Measurements from ENCODE around the gene CCDC9B. TPM values are rescaled to one million over a fixed set of nuclear protein-coding genes. Genes with fewer than 3 reads are reported as not detected.

The CCDC9B gene
- total and polyA plus RNA-seq, 2 experiments from 2014 or later = 19.6 to 33.1 TPM

GRCh38 chr15:40306908-40307307 is 33.8 kb downstream of the CCDC9B start:
- in situ Hi-C loops (cut with MboI) = no loop called here
- Histone ChIP-seq H3F3A (ENCODE audit: insufficient read depth) (no peaks in the 10 kb centered on the region), H3K9me3 (ENCODE audit: low read depth) (no peaks in the 10 kb centered on the region), H4K20me1 (ENCODE audit: insufficient read depth) (no peaks in the 10 kb centered on the region), H3K79me2 (ENCODE audit: insufficient read depth) (no peaks in the 10 kb centered on the region), H3K9me2 (ENCODE audit: insufficient read depth) (no peaks in the 10 kb centered on the region), H3K9ac (no peak overlapping the region), H2AFZ (no peak overlapping the region), H3K4me2 (ENCODE audit: unreplicated experiment) (no peak overlapping the region), H3K4me3 (no peak overlapping the region), H3K27me3 (replicated peaks; ENCODE audit: insufficient read depth) (no peaks in the 10 kb centered on the region; the same call in 1 of the 2 replicates), H3K27ac (no peak overlapping the region), H3K4me1 (ENCODE audit: insufficient read depth) (no peaks in the 10 kb centered on the region), H3K36me3 (ENCODE audit: low read depth) (no peaks in the 10 kb centered on the region)
- 66 to 67% methylated on average over 7 of the region's 7 CpGs for WGBS, 2 experiments (ENCODE audit: low coverage in 1 of 2, low lambda C conversion rate in 2 of 2, missing lambda C conversion rate in 2 of 2)
- TF ChIP-seq EZH2phosphoT487 (IDR thresholded peaks at IDR 0.05; ENCODE audit: insufficient read depth, low read depth) (no peak), EZH2 (IDR thresholded peaks at IDR 0.05; ENCODE audit: insufficient read depth, poor library complexity, severe bottlenecking) (no peak)
- DNase-seq = no peak

DNA sequence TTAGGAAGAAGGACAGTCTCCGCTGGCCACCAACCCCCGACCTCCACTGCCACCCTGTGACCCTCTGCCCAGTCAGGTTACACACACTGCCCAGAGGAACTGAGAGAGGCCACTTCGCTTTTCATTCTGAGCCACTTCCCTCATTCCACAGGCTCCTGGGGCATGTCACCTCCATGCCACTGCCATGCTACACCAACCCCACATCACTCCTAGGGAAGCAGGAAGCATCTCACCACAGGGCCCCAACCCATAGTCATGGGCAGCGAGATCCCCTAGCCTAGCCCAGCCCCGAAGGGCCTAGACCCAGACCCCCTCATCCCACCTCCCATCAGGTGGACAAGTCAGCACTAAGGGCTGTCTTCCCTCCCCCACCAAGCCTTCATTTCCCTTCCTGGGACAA is 34.4 kb downstream of the CCDC9B start:
- Histone ChIP-seq H3K36me3 (ENCODE audit: low read depth) (no peaks in the 10 kb centered on the region), H2AFZ (no peak overlapping the region), H3K4me2 (ENCODE audit: unreplicated experiment) (no peak overlapping the region), H3K27ac (no peak overlapping the region), H3K79me2 (ENCODE audit: insufficient read depth) (no peaks in the 10 kb centered on the region), H3K9ac (no peak overlapping the region), H4K20me1 (ENCODE audit: insufficient read depth) (no peaks in the 10 kb centered on the region), H3K27me3 (replicated peaks; ENCODE audit: insufficient read depth) (no peaks in the 10 kb centered on the region; the same call in 1 of the 2 replicates), H3K4me1 (ENCODE audit: insufficient read depth) (no peaks in the 10 kb centered on the region), H3K9me2 (ENCODE audit: insufficient read depth) (no peaks in the 10 kb centered on the region), H3K9me3 (ENCODE audit: low read depth) (no peaks in the 10 kb centered on the region), H3F3A (ENCODE audit: insufficient read depth) (no peaks in the 10 kb centered on the region), H3K4me3 (no peak overlapping the region)
- no peak for TF ChIP-seq EZH2 (IDR thresholded peaks at IDR 0.05; ENCODE audit: insufficient read depth, poor library complexity, severe bottlenecking)
- TF ChIP-seq EZH2phosphoT487 (IDR thresholded peaks at IDR 0.05; ENCODE audit: insufficient read depth, low read depth) = no peak
- in situ Hi-C loops (cut with MboI) = no loop called here
- no peak for DNase-seq
- 83 to 85% methylated on average over 5 of the region's 5 CpGs for WGBS, 2 experiments (ENCODE audit: low coverage in 1 of 2, low lambda C conversion rate in 2 of 2, missing lambda C conversion rate in 2 of 2)

DNA sequence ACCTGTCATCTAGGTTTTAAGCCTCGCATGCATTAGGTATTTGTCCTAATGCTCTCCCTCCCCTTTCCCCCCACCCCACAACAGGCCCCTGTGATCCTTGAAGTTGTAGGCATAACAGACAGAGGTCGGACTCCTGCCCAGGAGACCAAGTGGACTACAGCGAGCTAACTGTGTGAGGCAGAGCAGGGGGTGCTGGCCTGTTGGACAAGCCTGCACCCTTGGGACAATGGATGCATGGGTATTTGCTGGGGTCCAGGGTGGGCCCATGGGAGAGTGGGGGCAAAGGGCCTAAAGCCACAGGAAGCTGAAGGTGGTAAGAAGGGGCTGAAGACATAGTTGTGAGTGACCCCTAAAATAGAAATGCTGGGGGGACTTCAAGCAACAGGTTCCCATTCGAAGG is 35.5 kb downstream of the CCDC9B start:
- no peak for DNase-seq
- Histone ChIP-seq H3K27ac (no peak overlapping the region), H3K9ac (no peak overlapping the region), H3F3A (ENCODE audit: insufficient read depth) (no peaks in the 10 kb centered on the region), H3K27me3 (replicated peaks; ENCODE audit: insufficient read depth) (peaks cover 7% of the 10 kb centered on the region; the same call in 1 of the 2 replicates), H3K9me3 (ENCODE audit: low read depth) (no peaks in the 10 kb centered on the region), H3K4me3 (no peak overlapping the region), H3K4me1 (ENCODE audit: insufficient read depth) (no peaks in the 10 kb centered on the region), H4K20me1 (ENCODE audit: insufficient read depth) (no peaks in the 10 kb centered on the region), H3K4me2 (ENCODE audit: unreplicated experiment) (no peak overlapping the region), H3K36me3 (ENCODE audit: low read depth) (no peaks in the 10 kb centered on the region), H3K79me2 (ENCODE audit: insufficient read depth) (no peaks in the 10 kb centered on the region), H2AFZ (no peak overlapping the region), H3K9me2 (ENCODE audit: insufficient read depth) (no peaks in the 10 kb centered on the region)
- no peak for TF ChIP-seq EZH2 (IDR thresholded peaks at IDR 0.05; ENCODE audit: insufficient read depth, poor library complexity, severe bottlenecking)
- no peak for TF ChIP-seq EZH2phosphoT487 (IDR thresholded peaks at IDR 0.05; ENCODE audit: insufficient read depth, low read depth)
- 58 to 74% methylated on average over 4 of the region's 4 CpGs for WGBS, 2 experiments (ENCODE audit: low coverage in 1 of 2, low lambda C conversion rate in 2 of 2, missing lambda C conversion rate in 2 of 2)
- in situ Hi-C loops (cut with MboI) = no loop called here

- in situ Hi-C loops (cut with MboI) = no loop called here
- no peaks in the 10 kb centered on the region for H3K36me3 ChIP-seq (ENCODE audit: low read depth)
- TF ChIP-seq EZH2phosphoT487 (IDR thresholded peaks at IDR 0.05; ENCODE audit: insufficient read depth, low read depth) (no peak), EZH2 (IDR thresholded peaks at IDR 0.05; ENCODE audit: insufficient read depth, poor library complexity, severe bottlenecking) (no peak)
Observed at GRCh38 chr15:40303576-40303975, 37.2 kb downstream of the CCDC9B start.

DNA sequence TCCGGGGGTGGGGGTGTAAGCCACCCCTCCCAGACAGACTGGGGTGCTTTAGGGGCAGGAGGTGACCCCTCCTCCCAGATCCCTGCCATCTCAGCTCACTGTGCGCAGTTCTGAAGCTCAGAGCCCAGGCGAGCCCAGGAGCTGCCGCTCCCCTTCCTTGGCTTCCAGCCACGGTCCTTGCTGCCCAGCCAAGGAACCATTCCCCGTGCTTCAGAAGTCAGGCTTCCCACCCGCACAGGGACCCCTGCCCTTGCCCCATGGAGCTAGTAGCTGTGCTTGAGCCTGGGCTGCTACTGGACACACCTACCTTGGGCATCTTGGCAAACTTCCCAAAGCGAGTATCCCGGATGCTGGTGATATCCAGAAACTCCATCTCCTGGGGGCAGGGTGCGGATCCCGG is 37.8 kb downstream of the CCDC9B start:
- DNase-seq = no peak
- Histone ChIP-seq H3K4me1 (ENCODE audit: insufficient read depth) (no peaks in the 10 kb centered on the region), H3K36me3 (ENCODE audit: low read depth) (no peaks in the 10 kb centered on the region), H3K9me3 (ENCODE audit: low read depth) (no peaks in the 10 kb centered on the region), H3K9ac (no peak overlapping the region), H3K4me3 (no peak overlapping the region), H4K20me1 (ENCODE audit: insufficient read depth) (no peaks in the 10 kb centered on the region), H3K4me2 (ENCODE audit: unreplicated experiment) (no peak overlapping the region), H3K27me3 (replicated peaks; ENCODE audit: insufficient read depth) (peaks cover 7% of the 10 kb centered on the region; the same call in 1 of the 2 replicates), H3K9me2 (ENCODE audit: insufficient read depth) (no peaks in the 10 kb centered on the region), H3K27ac (no peak overlapping the region), H3F3A (ENCODE audit: insufficient read depth) (no peaks in the 10 kb centered on the region), H2AFZ (no peak overlapping the region), H3K79me2 (ENCODE audit: insufficient read depth) (no peaks in the 10 kb centered on the region)
- in situ Hi-C loops (cut with MboI) = no loop called here
- WGBS, 2 experiments (ENCODE audit: low coverage in 1 of 2, low lambda C conversion rate in 2 of 2, missing lambda C conversion rate in 2 of 2) = 66 to 71% methylated on average over 10 to 11 of the region's 11 CpGs
- TF ChIP-seq EZH2 (IDR thresholded peaks at IDR 0.05; ENCODE audit: insufficient read depth, poor library complexity, severe bottlenecking) = no peak
- TF ChIP-seq EZH2phosphoT487 (IDR thresholded peaks at IDR 0.05; ENCODE audit: insufficient read depth, low read depth) = no peak

More at GRCh38 chr15:40303576-40303975, 37.2 kb downstream of the CCDC9B start:
- Histone ChIP-seq H3K9me2 (ENCODE audit: insufficient read depth) (no peaks in the 10 kb centered on the region), H3K4me3 (no peak overlapping the region), H3K27me3 (replicated peaks; ENCODE audit: insufficient read depth) (peaks cover 7% of the 10 kb centered on the region; the same call in 1 of the 2 replicates), H3K79me2 (ENCODE audit: insufficient read depth) (no peaks in the 10 kb centered on the region), H4K20me1 (ENCODE audit: insufficient read depth) (no peaks in the 10 kb centered on the region), H3K4me1 (ENCODE audit: insufficient read depth) (no peaks in the 10 kb centered on the region), H3K27ac (no peak overlapping the region), H3K4me2 (ENCODE audit: unreplicated experiment) (no peak overlapping the region), H3F3A (ENCODE audit: insufficient read depth) (no peaks in the 10 kb centered on the region), H3K9ac (no peak overlapping the region), H2AFZ (no peak overlapping the region), H3K9me3 (ENCODE audit: low read depth) (no peaks in the 10 kb centered on the region)
- DNase-seq = no peak
- 45 to 50% methylated on average over 2 of the region's 2 CpGs for WGBS, 2 experiments (ENCODE audit: low coverage in 1 of 2, low lambda C conversion rate in 2 of 2, missing lambda C conversion rate in 2 of 2)

Data from GM23248 (cell line).